Measurements from ENCODE around the gene IRS1. TPM values are rescaled to one million over a fixed set of nuclear protein-coding genes. Genes with fewer than 3 reads are reported as not detected.

Gene IRS1
- total RNA-seq, 1 experiment from 2014 or later, result 15.0 TPM

- no CpG with 5 or more reads among the region's 24 CpGs for WGBS (ENCODE audit: extremely low coverage, insufficient read length, low lambda C conversion rate)
- peaks cover 17 to 29% (median 20%) of the 10 kb centered on the region in 3 experiments; a peak in 6 of 7 replicates for H3K36me3 Mint-ChIP-seq (ENCODE audit: insufficient read depth in 1 of 3, low read depth in 3 of 3)
- peaks cover 7% of the 10 kb centered on the region; the same call in 1 of the 2 replicates for H3K79me2 ChIP-seq (ENCODE audit: insufficient read depth, low read length)
- H4K20me1 ChIP-seq (ENCODE audit: control insufficient read depth, insufficient read depth, insufficient read length), result no peaks in the 10 kb centered on the region
- H3K23me2 ChIP-seq (ENCODE audit: insufficient read length, low read depth, low read length, poor library complexity, severe bottlenecking), result peaks cover 13% of the 10 kb centered on the region
- peak overlapping the region; percentile 24 for H2BK5ac ChIP-seq (ENCODE audit: insufficient read length, low read length)
- H4K8ac ChIP-seq (replicated peaks; ENCODE audit: insufficient read length, low read depth, low read length), result no peak overlapping the region
- no peak overlapping the region for H3T11ph ChIP-seq (ENCODE audit: low read length)
- TF ChIP-seq, protein P1, sequence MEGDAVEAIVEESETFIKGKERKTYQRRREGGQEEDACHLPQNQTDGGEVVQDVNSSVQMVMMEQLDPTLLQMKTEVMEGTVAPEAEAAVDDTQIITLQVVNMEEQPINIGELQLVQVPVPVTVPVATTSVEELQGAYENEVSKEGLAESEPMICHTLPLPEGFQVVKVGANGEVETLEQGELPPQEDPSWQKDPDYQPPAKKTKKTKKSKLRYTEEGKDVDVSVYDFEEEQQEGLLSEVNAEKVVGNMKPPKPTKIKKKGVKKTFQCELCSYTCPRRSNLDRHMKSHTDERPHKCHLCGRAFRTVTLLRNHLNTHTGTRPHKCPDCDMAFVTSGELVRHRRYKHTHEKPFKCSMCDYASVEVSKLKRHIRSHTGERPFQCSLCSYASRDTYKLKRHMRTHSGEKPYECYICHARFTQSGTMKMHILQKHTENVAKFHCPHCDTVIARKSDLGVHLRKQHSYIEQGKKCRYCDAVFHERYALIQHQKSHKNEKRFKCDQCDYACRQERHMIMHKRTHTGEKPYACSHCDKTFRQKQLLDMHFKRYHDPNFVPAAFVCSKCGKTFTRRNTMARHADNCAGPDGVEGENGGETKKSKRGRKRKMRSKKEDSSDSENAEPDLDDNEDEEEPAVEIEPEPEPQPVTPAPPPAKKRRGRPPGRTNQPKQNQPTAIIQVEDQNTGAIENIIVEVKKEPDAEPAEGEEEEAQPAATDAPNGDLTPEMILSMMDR (conservative IDR thresholded peaks at IDR 0.05), result no peak
- H3K56ac ChIP-seq (ENCODE audit: insufficient read length, low read depth, low read length), result no peak overlapping the region
- peak overlapping the region; percentile 22 for H3K27ac ChIP-seq (ENCODE audit: insufficient read length, low read depth, low read length)
- H3K23ac ChIP-seq (ENCODE audit: insufficient read length, low read depth, low read length), result no peak overlapping the region
- peaks cover 5% of the 10 kb centered on the region for H3K79me1 ChIP-seq (ENCODE audit: insufficient read depth, low read depth, low read length, poor library complexity, severe bottlenecking)
- H3K9me3 ChIP-seq (ENCODE audit: control insufficient read depth, low read depth, low read length), result no peaks in the 10 kb centered on the region
- no peak overlapping the region for H2BK15ac ChIP-seq (ENCODE audit: low read depth, low read length)
- no peak overlapping the region for H2BK12ac ChIP-seq (ENCODE audit: insufficient read length, low read depth, low read length)
- H4K5ac ChIP-seq (ENCODE audit: insufficient read length, low read depth, low read length), result peak overlapping the region; percentile 1
- no peak overlapping the region for H2AK5ac ChIP-seq (ENCODE audit: insufficient read length, low read length)
- no peak overlapping the region for H3K4ac ChIP-seq (ENCODE audit: low read depth, low read length)
- no peak overlapping the region for H2BK120ac ChIP-seq (ENCODE audit: low read depth, low read length, poor library complexity, severe bottlenecking)
- H3K4me3 Mint-ChIP-seq, result peak overlapping the region; percentile 75 to 80
- H2AFZ ChIP-seq (ENCODE audit: low read length), result no peak overlapping the region
- peak overlapping the region; percentile 87 for H3K18ac ChIP-seq (ENCODE audit: insufficient read length, low read depth, low read length)
- DNase-seq, result peak; percentile 80
- H2BK20ac ChIP-seq (ENCODE audit: low read depth, low read length, poor library complexity, severe bottlenecking), result no peak overlapping the region
- peaks cover 2% of the 10 kb centered on the region; the same call in 1 of the 2 replicates for H3K4me1 ChIP-seq (ENCODE audit: insufficient read depth, low read length)
- H3K27ac Mint-ChIP-seq, result peak overlapping the region; percentile 83 to 98 (median 96); a peak in 6 of 7 replicates
- H3K4me1 Mint-ChIP-seq, result peaks cover 37 to 48% of the 10 kb centered on the region in 2 experiments
- peak overlapping the region; percentile 53; the same call in 1 of the 2 replicates for H3K14ac ChIP-seq (ENCODE audit: insufficient read depth, low read length)
- H3K27me3 Mint-ChIP-seq (ENCODE audit: low read depth), result no peaks in the 10 kb centered on the region
- peak overlapping the region; percentile 53 for H3K9ac ChIP-seq (ENCODE audit: extremely low read depth, insufficient read length, low read length)
- no peaks in the 10 kb centered on the region for H3K27me3 ChIP-seq (ENCODE audit: insufficient read depth, low read length)
- no peak overlapping the region for H4K91ac ChIP-seq (ENCODE audit: insufficient read length, low read depth, low read length)
- no peaks in the 10 kb centered on the region for H3K9me3 Mint-ChIP-seq
- H3K4me2 ChIP-seq (ENCODE audit: insufficient read depth, insufficient read length, low read length), result peak overlapping the region; percentile 45
Measured at GRCh38 chr2:226791056-226791486, 8.5 kb downstream of the IRS1 start.

All from H9 (cell line).